Mammary epithelial cell (primary cell): Measurements from ENCODE around the gene ST6GALNAC2.
"Not testable (repeated sequence)": the region's sequence is repeated elsewhere in the genome, so short reads cannot be mapped to it uniquely, and the experiment has no call there.

Experiments used
- CTCF ChIP-seq, 2 donors: IDR thresholded peaks in 1 of 2; conservative IDR thresholded peaks in 1 of 2; 2 replicates each; pipeline ENCODE4 v1.5.1; 2011 to 2012; ENCODE audit warnings: inconsistent platforms in 2 of 2, low read length in 2 of 2, mild to moderate bottlenecking in 2 of 2, control low read depth in 1 of 2, low read depth in 1 of 2; ENCODE audit not compliant: insufficient read depth in 1 of 2; ENCODE audit errors: extremely low read depth in 1 of 2
- EZH2 ChIP-seq: IDR thresholded peaks from 2 replicates; pipeline ENCODE4 v1.6.1; 2012; ENCODE audit warnings: low read length, inconsistent platforms, borderline replicate concordance

GRCh38 chr17:76611080-76611749 is 25.6 kb upstream of the ST6GALNAC2 start:
- not testable (repeated sequence) for TF ChIP-seq EZH2; CTCF (conservative IDR thresholded peaks at IDR 0.05 in 1 of 2, IDR thresholded peaks at IDR 0.05 in 1 of 2; ENCODE audit: extremely low read depth in 1 of 2, insufficient read depth in 1 of 2, low read depth in 1 of 2, low read length in 2 of 2)
